RKO (cell line): ENCODE data around the gene TSPAN31.

Experiments used
- DNase-seq: peaks from one replicate; pipeline ENCODE4 v3.0.0-alpha.2; 2016; ENCODE audit warnings: low spot score

The TSPAN31 gene

GRCh38 chr12:57735952-57736740 lies 8.7 kb upstream of the TSPAN31 start:
- peak; percentile 69 for DNase-seq

- no peak for DNase-seq
These were observed 7.9 kb upstream of the TSPAN31 start for GRCh38 chr12:57736741-57737466.

DNA sequence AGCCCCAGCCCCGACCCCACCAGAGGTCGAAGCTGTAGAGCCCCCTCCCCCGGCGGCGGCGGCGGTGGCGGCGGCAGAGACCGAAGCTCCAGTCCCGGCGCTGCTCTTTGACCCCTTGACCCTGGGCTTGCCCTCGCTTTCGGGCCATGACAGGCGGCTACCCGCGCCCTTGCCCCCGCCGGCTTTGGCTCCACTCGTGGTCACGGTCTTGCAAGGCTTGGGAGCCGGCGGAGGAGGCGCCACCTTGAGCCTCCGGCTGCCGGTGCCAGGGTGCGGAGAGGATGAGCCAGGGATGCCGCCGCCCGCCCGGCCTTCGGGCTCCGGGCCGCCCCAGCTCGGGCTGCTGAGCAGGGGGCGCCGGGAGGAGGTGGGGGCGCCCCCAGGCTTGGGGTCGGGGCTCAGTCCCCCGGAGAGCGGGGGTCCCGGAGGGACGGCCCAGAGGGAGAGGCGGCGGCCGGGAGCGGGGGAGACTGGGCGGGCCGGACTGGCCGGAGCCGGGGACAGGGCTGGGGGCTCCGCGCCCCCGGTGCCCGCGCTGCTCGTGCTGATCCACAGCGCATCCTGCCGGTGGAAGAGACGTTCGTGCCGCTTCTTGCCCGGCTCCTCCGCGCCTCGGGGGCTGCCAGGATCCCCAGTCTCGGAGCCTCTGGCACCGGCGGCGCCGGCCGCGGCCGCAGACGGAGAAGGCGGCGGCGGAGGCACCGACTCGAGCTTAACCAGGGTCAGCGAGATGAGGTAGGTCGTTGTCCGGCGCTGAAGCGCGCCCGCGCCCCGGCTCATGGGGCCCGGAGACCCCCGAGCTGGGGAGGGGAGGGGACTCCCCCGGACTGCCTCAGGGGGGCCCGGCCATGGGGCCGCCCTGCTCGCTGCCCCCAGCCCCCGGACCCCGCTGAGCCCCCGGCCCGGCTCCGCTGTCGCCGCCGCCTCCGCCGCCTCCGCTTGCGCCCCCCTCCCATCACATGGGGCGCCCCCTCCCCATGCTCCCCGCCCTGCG lies 7.1 kb upstream of the TSPAN31 start:
- DNase-seq, result no peak

DNA sequence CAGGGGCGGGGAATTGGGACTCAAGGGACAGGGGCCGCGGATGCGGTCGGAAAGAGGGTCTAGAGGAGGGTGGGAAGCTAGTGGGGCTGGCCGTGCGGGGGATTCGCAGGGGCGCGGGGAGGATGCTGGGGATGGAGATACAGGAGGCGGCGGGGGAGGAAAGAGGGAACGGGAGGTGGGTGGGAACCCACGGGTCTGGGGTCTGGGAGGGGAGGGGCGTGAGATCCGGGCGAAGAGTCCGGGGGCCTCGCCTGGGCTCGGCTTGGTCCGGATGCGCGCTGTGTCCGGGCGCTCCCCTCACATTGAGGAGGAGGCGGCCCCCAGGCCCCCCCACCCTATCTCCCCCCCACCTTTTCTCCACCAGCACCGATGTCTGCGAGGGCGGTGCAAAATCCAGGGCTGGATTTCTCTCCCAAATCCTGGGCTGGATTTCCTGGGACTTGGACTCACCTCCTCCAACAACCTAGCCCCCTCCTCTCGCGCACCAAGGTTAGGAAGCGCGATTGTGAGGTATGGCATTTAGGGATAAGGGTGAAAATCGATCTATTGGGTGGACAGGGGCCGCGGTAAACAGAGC lies 6.1 kb upstream of the TSPAN31 start, which contains the start of gene AGAP2:
Gene AGAP2 (minus strand): TSS at position 82 of the 577 bp plus-strand sequence. CDS start 496 bp downstream, outside the sequence.
- DNase-seq, result no peak

DNA sequence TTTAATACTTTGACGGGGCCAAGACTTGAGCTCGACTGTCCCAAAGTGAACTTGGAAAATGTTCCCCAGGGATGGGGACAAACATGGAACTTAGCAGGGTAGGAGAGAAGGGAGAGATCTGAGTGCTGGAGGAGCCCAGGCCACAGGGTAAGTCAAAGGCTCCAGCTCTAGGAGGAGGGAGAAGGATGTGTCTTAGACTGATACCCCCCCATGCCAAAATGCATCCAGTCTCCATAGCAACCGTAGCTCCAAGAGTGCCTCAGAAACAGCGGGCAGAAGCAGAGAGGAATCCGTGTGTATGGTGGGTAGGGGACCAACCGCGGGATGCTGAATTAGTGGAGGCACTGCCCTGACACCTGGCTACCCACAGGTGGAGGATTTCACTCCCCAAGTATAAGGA lies 5.5 kb upstream of the TSPAN31 start:
- no peak for DNase-seq

DNA sequence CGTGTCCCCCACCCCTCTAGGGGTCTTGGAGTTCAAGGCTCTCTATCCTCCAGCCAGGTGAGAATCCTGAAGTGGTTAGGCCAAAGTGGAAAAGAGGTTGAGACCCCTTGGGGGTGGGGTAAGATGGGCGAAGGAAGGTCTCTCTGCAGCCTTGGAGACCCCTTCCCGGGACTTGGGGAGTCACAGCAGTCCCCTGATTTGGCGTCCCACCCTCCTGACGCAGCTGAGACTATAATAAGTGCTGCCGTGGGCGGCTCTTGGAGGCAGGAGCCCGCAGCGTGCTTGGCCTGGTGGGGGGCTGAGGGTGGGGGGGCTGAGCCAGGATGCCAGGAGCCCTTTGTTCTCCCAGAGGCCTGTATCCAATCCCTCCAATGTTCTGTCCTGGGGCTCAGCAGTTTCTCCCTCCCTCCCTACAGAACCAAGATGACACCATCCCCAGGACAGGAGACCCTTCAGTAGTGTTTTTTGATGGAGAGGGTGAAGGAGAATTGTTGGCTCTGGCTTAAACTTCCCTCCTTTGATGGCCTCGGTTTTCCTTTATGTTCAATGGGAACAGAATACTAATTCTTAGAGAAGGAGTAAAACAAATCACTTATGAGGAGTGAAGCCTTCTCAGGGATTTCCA lies 4.8 kb upstream of the TSPAN31 start:
- DNase-seq, result no peak

GRCh38 chr12:57740656-57741412 lies 4.0 kb upstream of the TSPAN31 start:
- DNase-seq, result no peak

GRCh38 chr12:57741413-57741789 lies 3.4 kb upstream of the TSPAN31 start:
- DNase-seq, result no peak

- DNase-seq, result no peak
These were observed 2.7 kb upstream of the TSPAN31 start for GRCh38 chr12:57741844-57742738.

DNA sequence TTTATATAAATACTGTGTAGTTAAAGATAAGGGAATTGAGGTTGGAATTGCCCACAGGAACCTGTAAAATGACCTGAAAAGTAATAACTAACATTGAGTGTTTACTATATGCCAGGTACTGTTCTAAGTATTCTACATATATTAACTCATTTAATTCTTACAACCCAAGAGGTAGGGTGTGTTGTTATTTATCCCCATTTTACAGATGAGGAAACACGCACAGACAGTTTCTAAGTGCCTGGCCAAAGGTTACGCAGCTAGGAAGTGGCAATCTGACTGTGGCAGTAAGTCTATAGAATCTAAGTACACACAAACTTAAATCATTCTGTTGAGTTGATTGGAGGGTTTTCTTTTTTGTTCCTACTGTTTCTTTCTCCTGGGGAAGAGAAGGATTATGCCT lies 1.1 kb upstream of the TSPAN31 start:
- DNase-seq, result no peak

DNA sequence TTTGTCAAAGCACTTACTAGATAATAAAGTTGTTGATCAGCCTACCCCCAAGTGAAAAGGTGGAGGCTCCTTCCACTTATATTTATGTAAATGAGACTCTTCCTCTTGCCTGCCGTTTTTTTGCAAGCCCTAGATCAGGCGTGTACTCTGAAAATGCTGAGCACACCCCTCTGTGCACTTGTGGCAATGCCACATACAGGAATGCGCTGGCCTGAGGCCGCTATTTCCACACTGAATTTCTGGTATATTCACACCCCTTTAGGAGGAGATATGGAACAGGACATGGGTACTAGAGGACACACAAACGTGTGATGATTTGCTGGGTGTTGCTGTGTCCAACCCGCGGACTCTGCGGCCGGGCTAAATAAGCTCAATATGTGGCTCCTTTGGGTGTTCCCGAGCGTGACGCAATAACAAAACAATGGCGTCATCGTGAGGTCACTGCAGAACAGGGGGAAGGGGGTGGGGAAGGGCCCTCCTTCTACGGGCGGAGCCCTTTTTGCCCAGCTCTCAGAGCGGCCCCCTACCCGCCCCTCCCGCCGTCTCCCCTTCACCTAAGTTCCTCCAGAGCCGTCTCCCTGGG lies 554 bp upstream of the TSPAN31 start:
- peak; percentile 87 for DNase-seq

- peak; percentile 62 for DNase-seq
These were observed 644 bp downstream of the TSPAN31 start for GRCh38 chr12:57745485-57745881.

DNA sequence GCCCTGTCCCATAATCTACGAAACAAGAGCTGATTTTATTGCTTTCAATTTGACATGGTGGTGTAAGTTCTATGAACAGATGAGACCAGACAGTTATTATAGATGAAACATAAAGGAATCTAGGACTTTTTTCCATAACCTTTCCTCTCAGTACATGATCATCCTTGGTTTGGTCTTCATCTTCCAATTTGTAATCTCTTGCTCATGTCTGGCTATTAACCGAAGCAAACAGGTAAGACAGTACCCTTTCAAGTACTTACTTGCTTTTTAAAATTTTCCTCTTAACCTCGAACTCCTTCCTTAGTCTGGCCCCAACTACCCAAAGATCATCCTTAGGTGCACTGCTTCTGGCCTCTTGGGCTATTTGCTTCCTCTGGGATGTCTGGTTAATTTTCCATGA lies 1.2 kb downstream of the TSPAN31 start:
- no peak for DNase-seq

DNA sequence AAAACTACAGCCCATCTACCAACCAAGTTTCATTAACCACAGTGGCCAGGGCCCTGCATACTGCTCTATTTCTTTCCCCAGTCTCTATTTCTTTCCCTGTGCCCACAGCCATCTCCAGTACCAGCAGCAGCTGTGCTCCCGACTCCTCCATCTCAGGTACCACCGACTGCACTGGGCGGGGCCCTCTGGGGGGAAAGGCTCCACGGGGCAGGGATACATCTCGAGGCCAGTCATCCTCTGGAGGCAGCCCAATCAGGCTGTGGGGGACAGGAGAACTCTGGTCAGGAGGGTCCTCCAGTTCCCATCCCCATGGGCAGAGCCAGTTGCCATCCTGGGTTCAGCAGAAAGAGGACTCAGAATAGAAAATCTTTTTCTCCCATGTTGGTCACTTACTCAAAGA lies 4.2 kb downstream of the TSPAN31 start:
- DNase-seq, result no peak

DNA sequence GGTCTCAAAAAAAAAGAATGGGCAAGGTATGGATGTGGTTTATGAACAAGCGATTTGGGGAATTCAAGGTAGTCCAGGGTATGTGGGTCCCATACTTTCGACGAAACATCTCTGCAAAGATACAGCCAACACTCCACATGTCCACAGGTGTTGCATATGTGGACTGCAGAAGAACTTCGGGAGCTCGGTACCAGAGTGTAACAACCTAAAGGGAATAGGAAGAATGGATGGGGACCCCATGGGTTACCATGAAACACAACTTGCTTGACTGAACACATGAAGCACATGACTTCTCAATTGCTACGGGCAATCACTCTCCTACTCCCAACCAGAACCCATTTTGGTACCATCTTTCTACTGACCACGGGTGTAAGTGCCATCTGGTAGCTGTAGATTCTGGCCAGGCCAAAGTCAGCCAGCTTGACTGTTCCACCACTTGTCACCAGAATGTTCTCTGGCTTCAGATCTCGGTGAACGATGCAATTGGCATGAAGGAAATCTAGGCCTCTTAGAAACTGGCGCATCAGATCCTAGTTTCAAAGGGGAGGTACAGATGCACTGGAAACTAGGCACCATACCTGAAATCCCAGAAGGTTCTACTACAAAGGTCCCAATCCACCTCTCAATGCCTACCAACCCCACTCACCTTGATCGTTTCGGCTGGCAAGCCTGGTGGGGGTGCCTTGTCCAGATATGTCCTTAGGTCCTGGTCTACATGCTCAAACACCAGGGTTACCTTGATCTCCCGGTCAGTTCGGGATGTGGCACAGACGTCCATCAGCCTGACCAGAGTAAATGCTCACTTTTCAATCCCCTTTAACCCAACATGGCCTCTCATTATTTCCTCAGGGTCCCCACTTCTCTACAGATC lies 6.0 kb downstream of the TSPAN31 start:
- peak; percentile 41 for DNase-seq

- DNase-seq, result no peak
These were observed 6.6 kb downstream of the TSPAN31 start for GRCh38 chr12:57751432-57751787.

DNA sequence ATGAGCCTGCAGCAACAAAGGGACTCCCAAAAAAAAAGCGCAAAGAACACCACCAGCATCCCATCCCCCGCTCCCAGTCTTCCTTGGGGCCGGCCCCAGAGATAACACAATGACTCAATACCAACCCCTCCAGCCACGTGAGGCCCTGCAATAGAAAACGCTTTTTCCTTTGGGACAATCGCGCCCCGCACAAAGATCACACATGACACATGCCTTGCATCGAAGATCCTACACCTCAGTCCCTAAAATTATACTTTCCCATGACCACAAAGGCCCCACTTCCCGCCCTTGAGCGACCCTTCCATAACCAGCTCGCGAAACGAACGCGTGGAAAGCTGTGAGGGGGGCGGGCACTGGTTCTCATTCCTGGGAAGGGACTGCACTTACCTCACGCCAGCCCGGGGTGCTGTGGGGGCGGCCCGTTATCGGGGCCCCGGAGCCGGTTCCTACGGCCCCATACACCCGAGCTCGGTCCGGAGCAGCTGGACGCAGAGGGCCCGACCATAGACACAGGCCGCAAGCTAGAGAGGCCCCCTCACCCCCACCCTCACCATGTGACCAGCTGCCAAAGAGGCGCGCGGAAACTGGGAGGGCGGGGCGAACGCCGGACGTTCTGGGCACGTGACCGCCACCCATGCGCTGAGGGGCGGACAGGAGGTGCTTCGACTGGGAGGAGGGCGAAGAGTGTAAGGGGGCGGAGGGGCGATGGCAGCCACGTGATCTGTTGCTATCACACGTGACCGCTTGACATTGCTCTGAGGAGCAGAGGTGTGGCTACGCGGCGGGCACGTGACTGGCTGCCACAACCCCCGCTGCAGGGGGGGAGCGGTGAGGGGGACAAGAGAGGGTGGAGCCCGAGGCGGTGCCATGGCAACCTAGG lies 7.2 kb downstream of the TSPAN31 start, which contains the start of gene CDK4:
Gene CDK4 (minus strand): TSS at position 523 of the 880 bp plus-strand sequence. CDS start 593 bp downstream, outside the sequence.
- peak; percentile 100 for DNase-seq
